ENCODE measurements around the gene YLPM1.

DNA sequence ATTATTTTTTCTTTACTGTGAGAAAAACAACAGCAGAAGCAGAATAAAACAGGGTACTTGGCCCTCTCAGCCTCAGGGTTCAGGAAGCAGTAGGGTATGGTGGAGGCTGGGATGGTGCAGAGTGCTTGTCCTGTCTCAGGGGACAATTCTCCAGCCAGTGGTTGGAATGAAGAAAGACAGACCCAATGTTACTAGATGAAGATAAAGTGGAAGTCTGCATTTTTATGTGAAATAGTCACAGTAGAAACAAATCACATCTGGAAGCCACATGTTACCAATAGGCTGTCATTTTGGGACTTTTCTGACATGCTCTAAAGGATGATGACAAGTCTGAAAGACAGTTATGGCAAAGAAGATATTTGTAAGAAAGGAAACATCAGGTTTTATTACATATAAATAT lies 80.5 kb downstream of the YLPM1 start:
- TF ChIP-seq POLR2A (IDR thresholded peaks at IDR 0.05; ENCODE audit: low read depth, low read length), result no peak
- TF ChIP-seq TAF1 (IDR thresholded peaks at IDR 0.05; ENCODE audit: low read depth, low read length), result no peak
- no peak for TF ChIP-seq SPI1 (IDR thresholded peaks at IDR 0.05; ENCODE audit: low read depth, low read length)
- no peak for TF ChIP-seq POLR2AphosphoS5 (IDR thresholded peaks at IDR 0.05; ENCODE audit: low read depth, low read length)

All from GM12891 (cell line).